Measurements from ENCODE around the gene NYAP2.

The NYAP2 gene

GRCh38 chr2:225590932-225591331, 191.4 kb downstream of the NYAP2 start:
- TF ChIP-seq CTCF (conservative IDR thresholded peaks at IDR 0.05; ENCODE audit: control insufficient read depth, insufficient read depth, low read depth, low read length), result no peak
- no peak overlapping the region for H3K4me3 ChIP-seq (ENCODE audit: control insufficient read depth, low read depth, low read length)
- DNase-seq (ENCODE audit: low read depth), result no peak

DNA sequence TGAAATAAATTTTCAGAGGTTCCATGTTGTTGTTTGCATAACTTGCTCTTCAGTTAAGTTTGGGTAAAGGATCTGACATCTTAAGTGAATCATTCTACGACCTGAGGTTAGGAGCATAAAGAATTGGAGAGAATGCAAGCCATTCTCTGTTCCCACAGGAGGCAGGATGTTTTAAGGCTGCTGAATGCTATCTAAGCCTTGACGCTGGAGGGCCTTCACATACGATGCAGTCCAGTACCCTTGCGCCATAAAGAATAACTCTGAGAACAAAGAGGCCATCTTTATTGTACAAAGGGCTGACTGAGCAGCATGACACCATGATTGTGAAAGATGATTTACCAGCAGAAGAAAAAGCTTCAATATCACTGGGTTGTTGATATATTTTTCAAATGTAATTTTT, 198.4 kb downstream of the NYAP2 start:
- no peak for TF ChIP-seq CTCF (conservative IDR thresholded peaks at IDR 0.05; ENCODE audit: control insufficient read depth, insufficient read depth, low read depth, low read length)
- no peak overlapping the region for H3K4me3 ChIP-seq (ENCODE audit: control insufficient read depth, low read depth, low read length)

GRCh38 chr2:225598426-225598825, 198.9 kb downstream of the NYAP2 start:
- no peak for TF ChIP-seq CTCF (conservative IDR thresholded peaks at IDR 0.05; ENCODE audit: control insufficient read depth, insufficient read depth, low read depth, low read length)
- DNase-seq (ENCODE audit: low read depth), result no peak
- no peak overlapping the region for H3K4me3 ChIP-seq (ENCODE audit: control insufficient read depth, low read depth, low read length)

More for the DNA sequence above, 198.4 kb downstream of the NYAP2 start:
- peak; percentile 15 for DNase-seq (ENCODE audit: low read depth)

DNA sequence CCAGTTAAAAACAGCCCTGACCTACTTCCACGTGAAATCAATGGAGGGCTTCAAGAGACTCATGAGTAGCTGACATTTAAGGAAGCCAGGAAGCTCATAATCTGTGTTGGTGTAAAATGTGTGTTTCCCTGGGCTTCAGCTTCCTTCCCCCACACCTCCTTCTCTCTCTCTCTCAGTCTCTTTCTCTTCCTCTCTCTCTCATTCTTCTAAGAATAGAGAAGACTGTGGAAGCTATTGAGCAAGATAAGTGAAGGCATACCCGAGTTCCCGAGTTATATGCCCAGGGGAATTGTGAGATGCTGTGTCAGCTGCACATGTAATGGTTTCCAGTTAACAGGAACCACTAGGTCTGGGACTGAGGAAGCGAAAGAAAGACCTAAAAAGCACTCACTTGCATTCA, 199.4 kb downstream of the NYAP2 start:
- no peak overlapping the region for H3K4me3 ChIP-seq (ENCODE audit: control insufficient read depth, low read depth, low read length)
- no peak for TF ChIP-seq CTCF (conservative IDR thresholded peaks at IDR 0.05; ENCODE audit: control insufficient read depth, insufficient read depth, low read depth, low read length)
- DNase-seq (ENCODE audit: low read depth), result peak; percentile 68

DNA sequence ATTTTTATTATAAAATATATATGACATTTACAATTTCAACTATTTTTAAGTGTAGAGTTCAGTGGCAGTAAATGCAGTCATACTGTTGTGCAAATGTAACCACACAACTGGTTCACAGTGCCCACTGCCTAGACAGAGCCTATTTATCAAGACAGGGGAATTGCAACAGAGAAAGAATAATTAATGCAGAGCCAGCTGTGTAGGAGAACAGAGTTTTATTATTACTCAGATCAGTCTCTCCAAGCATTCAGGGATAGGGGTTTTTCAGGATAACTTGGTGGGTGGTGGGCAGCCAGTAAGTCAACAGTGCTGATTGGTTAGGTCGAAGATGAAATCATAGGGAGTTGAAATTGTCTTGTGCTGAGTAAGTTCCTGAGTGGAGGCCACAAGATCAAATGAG, 200.3 kb downstream of the NYAP2 start:
- no peak for TF ChIP-seq CTCF (conservative IDR thresholded peaks at IDR 0.05; ENCODE audit: control insufficient read depth, insufficient read depth, low read depth, low read length)
- peak; percentile 8 for DNase-seq (ENCODE audit: low read depth)
- H3K4me3 ChIP-seq (ENCODE audit: control insufficient read depth, low read depth, low read length), result no peak overlapping the region

- TF ChIP-seq CTCF (conservative IDR thresholded peaks at IDR 0.05; ENCODE audit: control insufficient read depth, insufficient read depth, low read depth, low read length), result no peak
- DNase-seq (ENCODE audit: low read depth), result peak; percentile 47
- no peak overlapping the region for H3K4me3 ChIP-seq (ENCODE audit: control insufficient read depth, low read depth, low read length)
Measured at GRCh38 chr2:225600444-225600843, 200.9 kb downstream of the NYAP2 start.

GRCh38 chr2:225600865-225601264, 201.4 kb downstream of the NYAP2 start:
- no peak for DNase-seq (ENCODE audit: low read depth)
- no peak for TF ChIP-seq CTCF (conservative IDR thresholded peaks at IDR 0.05; ENCODE audit: control insufficient read depth, insufficient read depth, low read depth, low read length)
- no peak overlapping the region for H3K4me3 ChIP-seq (ENCODE audit: control insufficient read depth, low read depth, low read length)

All from fibroblast of mammary gland (primary cell).